Suprapubic skin (tissue), 4 donors: ENCODE measurements around the gene TAS2R5. TPM values are rescaled to one million over a fixed set of nuclear protein-coding genes. Genes with fewer than 3 reads are reported as not detected.
"Not testable (repeated sequence)": the region's sequence is repeated elsewhere in the genome, so short reads cannot be mapped to it uniquely, and the experiment has no call there.

Experiments used
- DNase-seq, 2 donors: peaks; one replicate each; pipeline ENCODE4 v3.0.0-alpha.2; 2019; ENCODE audit warnings: low spot score in 2 of 2
- H3K27ac ChIP-seq: fragments of 200-600 bp; sonication (generic); one replicate; pipeline ENCODE4 v1.5.1; 2019
- H3K27me3 ChIP-seq: fragments of 200-600 bp; sonication (generic); one replicate; pipeline ENCODE4 v1.5.1; 2019
- H3K36me3 ChIP-seq: fragments of 200-600 bp; sonication (generic); one replicate; pipeline ENCODE4 v1.5.1; 2019
- H3K4me1 ChIP-seq: fragments of 200-600 bp; sonication (generic); one replicate; pipeline ENCODE4 v1.5.1; 2019
- H3K4me3 ChIP-seq: fragments of 200-600 bp; sonication (generic); one replicate; pipeline ENCODE4 v1.5.1; 2019; ENCODE audit warnings: mild to moderate bottlenecking
- H3K9me3 ChIP-seq: fragments of 200-600 bp; sonication (generic); one replicate; pipeline ENCODE4 v1.5.1; 2019
- CTCF ChIP-seq, 2 donors: fragments of 200-600 bp in 1 of 2; fragments of 450-650 bp in 1 of 2; sonication (generic) in 1 of 2; IDR thresholded peaks; one replicate each; pipeline ENCODE4 v1.5.1; 2016 to 2019; ENCODE audit warnings: antibody characterized with exemption in 2 of 2, mild to moderate bottlenecking in 1 of 2, moderate library complexity in 1 of 2
- EP300 ChIP-seq: sonication (generic); formaldehyde crosslinking; IDR thresholded peaks from one replicate; pipeline ENCODE4 v1.6.1; 2017; ENCODE audit warnings: antibody characterized with exemption
- POLR2A ChIP-seq, 2 donors: fragments of 450-650 bp; IDR thresholded peaks; one replicate each; pipeline ENCODE4 v1.6.1; 2017; ENCODE audit warnings: antibody characterized with exemption in 2 of 2, mild to moderate bottlenecking in 2 of 2, moderate library complexity in 2 of 2
- POLR2AphosphoS5 ChIP-seq, 3 donors: sonication (generic); formaldehyde crosslinking; IDR thresholded peaks; one replicate each; pipeline ENCODE4 v1.6.1; 2017; ENCODE audit warnings: antibody characterized with exemption in 3 of 3
- WGBS: methylation state at CpG from one replicate; pipeline ENCODE4 v1.1.5; 2018; 5-methylcytosine and 5-hydroxymethylcytosine counted together
- total RNA-seq, 4 donors: library from RNA; depleted of rRNA; stranded (reverse); fragments of >200 nt; gene quantifications; one replicate each; pipeline ENCODE4 v1.1.0, GENCODE V29; 2016

The TAS2R5 gene
- total RNA-seq: 10 to 100 TPM in 1 of 4 donors, 1 to 10 TPM in 3; 1.1 to 11.3 (median 3.9) TPM

- no peaks in the 10 kb centered on the region for H3K9me3 ChIP-seq
- H3K27ac ChIP-seq: no peak within 1 kb of the TSS
- DNase-seq: no peak
- WGBS: 75% methylated on average over 5 of the region's 5 CpGs
- H3K27me3 ChIP-seq: no peaks in the 10 kb centered on the region
- H3K4me3 ChIP-seq: no peak within 1 kb of the TSS
- H3K4me1 ChIP-seq: peaks cover 4% of the 10 kb centered on the region
- TF ChIP-seq POLR2A (IDR thresholded peaks at IDR 0.05) (no peak), EP300 (no peak), POLR2AphosphoS5 (IDR thresholded peaks at IDR 0.05) (no peak), CTCF (IDR thresholded peaks at IDR 0.05) (no peak)
- H3K36me3 ChIP-seq: peaks cover 22% of the 10 kb centered on the region
Measured at GRCh38 chr7:141789917-141790316, at the start of gene TAS2R5. Gene TAS2R5 (plus strand): TSS chr7:141790217. CDS start chr7:141790362, 145 bp downstream.

GRCh38 chr7:141742229-141742628, 47.8 kb upstream of the TAS2R5 start:
- Histone ChIP-seq H3K36me3 (peaks cover 62% of the 10 kb centered on the region), H3K4me1 (peaks cover 29% of the 10 kb centered on the region), H3K4me3 (no peak overlapping the region), H3K9me3 (no peaks in the 10 kb centered on the region), H3K27ac (no peak overlapping the region), H3K27me3 (no peaks in the 10 kb centered on the region)
- TF ChIP-seq POLR2A (IDR thresholded peaks at IDR 0.05): no peak
- no peak for TF ChIP-seq CTCF (IDR thresholded peaks at IDR 0.05)
- TF ChIP-seq POLR2AphosphoS5 (IDR thresholded peaks at IDR 0.05): no peak
- TF ChIP-seq EP300: no peak
- 97% methylated on average over 1 of the region's 1 CpG for WGBS
- DNase-seq: no peak

- Histone ChIP-seq H3K4me3 (no peak overlapping the region), H3K27ac (no peak overlapping the region), H3K4me1 (peaks cover 17% of the 10 kb centered on the region), H3K27me3 (no peaks in the 10 kb centered on the region), H3K9me3 (no peaks in the 10 kb centered on the region), H3K36me3 (peaks cover 81% of the 10 kb centered on the region)
- DNase-seq: no peak
- no peak for TF ChIP-seq EP300
- TF ChIP-seq POLR2AphosphoS5 (IDR thresholded peaks at IDR 0.05): no peak
- TF ChIP-seq CTCF (IDR thresholded peaks at IDR 0.05): no peak
- TF ChIP-seq POLR2A (IDR thresholded peaks at IDR 0.05): no peak
- 79% methylated on average over 2 of the region's 2 CpGs for WGBS
Measured at GRCh38 chr7:141744131-141744530, 45.9 kb upstream of the TAS2R5 start.

- Histone ChIP-seq H3K4me3 (no peak overlapping the region), H3K27ac (no peak overlapping the region), H3K36me3 (peaks cover 97% of the 10 kb centered on the region), H3K9me3 (peaks cover 19% of the 10 kb centered on the region), H3K4me1 (no peaks in the 10 kb centered on the region), H3K27me3 (no peaks in the 10 kb centered on the region)
- TF ChIP-seq POLR2A (IDR thresholded peaks at IDR 0.05) (no peak), EP300 (no peak), CTCF (IDR thresholded peaks at IDR 0.05) (no peak), POLR2AphosphoS5 (IDR thresholded peaks at IDR 0.05) (no peak)
- no peak for DNase-seq
- WGBS: 96% methylated on average over 2 of the region's 2 CpGs
Measured at GRCh38 chr7:141748396-141748795, 41.6 kb upstream of the TAS2R5 start.

- H3K27me3 ChIP-seq, H3K4me1 ChIP-seq, H3K27ac ChIP-seq, DNase-seq, H3K4me3 ChIP-seq: not testable (repeated sequence)
- Histone ChIP-seq H3K9me3 (peaks cover 19% of the 10 kb centered on the region), H3K36me3 (peaks cover 81% of the 10 kb centered on the region)
- WGBS: 98% methylated on average over 10 of the region's 10 CpGs
Measured at GRCh38 chr7:141751904-141752303, 38.1 kb upstream of the TAS2R5 start.

- DNase-seq: no peak
- H3K27me3 ChIP-seq: no peaks in the 10 kb centered on the region
- WGBS: 96% methylated on average over 13 of the region's 13 CpGs
- peaks cover 81% of the 10 kb centered on the region for H3K36me3 ChIP-seq
- H3K4me1 ChIP-seq: no peaks in the 10 kb centered on the region
- H3K9me3 ChIP-seq: peaks cover 19% of the 10 kb centered on the region
- no peak overlapping the region for H3K27ac ChIP-seq
- no peak overlapping the region for H3K4me3 ChIP-seq
- TF ChIP-seq POLR2AphosphoS5 (IDR thresholded peaks at IDR 0.05): no peak
- no peak for TF ChIP-seq POLR2A (IDR thresholded peaks at IDR 0.05)
- no peak for TF ChIP-seq EP300
- TF ChIP-seq CTCF (IDR thresholded peaks at IDR 0.05): no peak
Measured at GRCh38 chr7:141752634-141753033, 37.4 kb upstream of the TAS2R5 start.
